Fibroblast of skin of back (primary cell): ENCODE measurements around the gene TUBB4B.

Source experiments
- DNase-seq: peaks from one replicate; pipeline ENCODE4 v3.0.0-alpha.2; 2013

TUBB4B gene

GRCh38 chr9:137273095-137273490 lies 32.0 kb downstream of the TUBB4B start:
- DNase-seq = no peak

GRCh38 chr9:137273611-137274320 lies 32.7 kb downstream of the TUBB4B start:
- DNase-seq = no peak

GRCh38 chr9:137275203-137275587 lies 34.1 kb downstream of the TUBB4B start:
- no peak for DNase-seq

- DNase-seq = no peak
Measured at GRCh38 chr9:137275588-137276472, 34.7 kb downstream of the TUBB4B start.

- peak; percentile 53 for DNase-seq
Measured at GRCh38 chr9:137276473-137277328, 35.6 kb downstream of the TUBB4B start.

- peak; percentile 70 for DNase-seq
Measured at GRCh38 chr9:137277329-137278041, 36.4 kb downstream of the TUBB4B start, which contains the start of gene TOR4A. TOR4A (plus strand) TSS chr9:137277726; CDS start chr9:137278690, 964 bp downstream.

- no peak for DNase-seq
Measured at GRCh38 chr9:137278061-137278701, 37.1 kb downstream of the TUBB4B start.

- no peak for DNase-seq
Measured at GRCh38 chr9:137278721-137279711, 37.9 kb downstream of the TUBB4B start.

GRCh38 chr9:137279741-137280473 lies 38.8 kb downstream of the TUBB4B start:
- DNase-seq = no peak

- no peak for DNase-seq
Measured at GRCh38 chr9:137280474-137281344, 39.6 kb downstream of the TUBB4B start.

- no peak for DNase-seq
Measured at GRCh38 chr9:137281345-137282116, 40.4 kb downstream of the TUBB4B start.

- peak; percentile 58 for DNase-seq
Measured at GRCh38 chr9:137286975-137287383, 45.9 kb downstream of the TUBB4B start.

GRCh38 chr9:137293094-137293481 lies 52.0 kb downstream of the TUBB4B start:
- DNase-seq = no peak
